Measurements from ENCODE around the gene ADD2.

Gene ADD2

DNA sequence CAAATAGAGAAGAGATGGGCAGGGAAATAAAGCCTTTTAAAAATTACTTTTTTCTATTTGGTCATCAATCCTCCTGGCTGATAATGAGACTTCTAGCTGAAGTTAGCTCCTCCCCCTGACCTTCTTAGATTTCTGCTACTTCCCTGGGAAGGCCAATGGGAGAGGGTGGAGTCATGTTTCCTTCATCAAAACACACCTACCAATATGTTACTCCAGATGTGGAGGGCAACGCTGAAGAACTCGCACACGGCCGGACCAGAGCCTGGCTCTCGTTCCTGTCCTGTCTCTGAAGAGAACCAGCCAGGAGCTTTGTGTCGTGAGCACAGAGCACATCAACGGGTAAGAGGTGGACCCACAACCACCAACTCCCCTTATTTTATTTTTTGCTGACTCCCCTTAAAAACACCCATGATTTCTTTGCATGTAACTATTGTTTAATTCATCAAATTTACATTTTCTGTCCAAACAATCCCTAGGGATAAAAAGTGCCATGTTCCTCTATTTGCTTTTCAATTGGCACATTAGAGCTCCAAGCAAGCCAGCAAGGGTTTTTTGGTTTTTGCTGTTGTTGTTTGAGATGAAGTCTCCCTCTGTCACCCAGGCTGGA lies 94.9 kb downstream of the ADD2 start:
- DNase-seq (ENCODE audit: low spot score), result no peak

DNA sequence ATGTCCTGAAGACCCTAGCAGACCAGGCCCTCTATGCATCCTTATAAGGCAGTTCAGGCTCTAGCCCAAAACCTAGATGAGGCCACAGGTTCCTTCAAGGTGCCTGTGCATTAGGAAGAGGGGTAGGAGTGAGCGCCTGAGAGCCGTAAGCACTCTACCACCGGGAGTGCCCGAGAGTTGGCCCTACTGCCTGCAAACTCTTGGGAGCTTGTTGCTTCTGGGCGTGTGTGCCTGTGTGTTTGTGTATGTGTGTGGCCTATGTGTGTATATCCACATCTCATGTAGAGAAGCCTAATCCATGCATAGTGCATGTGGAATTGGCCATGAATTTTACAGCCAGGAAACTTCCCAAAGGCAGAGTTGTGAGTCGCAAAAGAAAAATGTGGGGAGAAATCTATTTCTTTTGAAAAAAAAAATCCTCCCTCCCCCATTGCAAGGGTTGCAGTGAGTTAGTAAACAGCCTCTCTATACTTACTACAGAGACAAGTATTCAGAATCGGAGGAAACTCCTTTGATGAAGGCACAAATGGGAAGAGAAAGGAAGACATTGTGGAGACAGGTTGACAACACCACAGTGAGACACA lies 96.8 kb downstream of the ADD2 start:
- DNase-seq (ENCODE audit: low spot score), result no peak

DNA sequence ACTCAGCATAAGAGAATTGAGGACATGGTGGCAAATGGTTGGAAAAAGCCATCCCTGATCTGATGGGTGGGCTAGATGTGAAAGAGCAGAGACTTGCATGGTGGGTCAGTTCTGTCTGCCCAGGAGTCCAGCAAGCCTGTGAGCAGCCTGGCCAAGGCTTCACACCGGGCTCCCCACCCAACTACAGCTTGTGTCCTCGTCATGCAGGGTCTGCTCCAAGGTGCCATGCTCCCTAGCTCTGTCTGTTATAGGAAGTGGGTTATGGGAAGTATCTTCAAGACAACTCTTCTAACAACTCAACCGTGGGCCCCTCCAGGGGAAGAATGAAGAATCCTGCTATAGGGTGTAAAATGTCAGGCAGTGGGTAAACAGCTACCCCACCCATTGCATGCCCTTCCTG lies 97.4 kb downstream of the ADD2 start:
- DNase-seq (ENCODE audit: low spot score), result no peak

DNA sequence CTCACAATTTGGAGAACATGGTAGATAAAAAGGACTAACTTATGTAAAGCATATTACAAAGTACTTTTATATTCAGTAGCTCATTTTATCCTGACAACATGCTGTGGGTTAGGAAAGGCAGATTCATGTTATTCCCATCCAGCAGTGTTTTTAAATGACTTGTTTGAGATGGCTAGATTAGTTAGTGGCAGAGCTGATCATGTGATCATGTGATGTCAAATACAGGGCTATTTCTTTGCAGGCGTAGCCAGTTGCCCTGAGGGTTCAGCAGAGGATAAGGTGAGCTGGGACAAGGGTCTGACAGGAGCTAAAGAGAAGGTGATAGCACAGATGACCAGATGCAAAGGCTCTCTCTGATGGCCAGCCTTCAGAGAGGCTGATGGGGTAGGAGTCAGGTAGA lies 97.8 kb downstream of the ADD2 start:
- DNase-seq (ENCODE audit: low spot score), result no peak

DNA sequence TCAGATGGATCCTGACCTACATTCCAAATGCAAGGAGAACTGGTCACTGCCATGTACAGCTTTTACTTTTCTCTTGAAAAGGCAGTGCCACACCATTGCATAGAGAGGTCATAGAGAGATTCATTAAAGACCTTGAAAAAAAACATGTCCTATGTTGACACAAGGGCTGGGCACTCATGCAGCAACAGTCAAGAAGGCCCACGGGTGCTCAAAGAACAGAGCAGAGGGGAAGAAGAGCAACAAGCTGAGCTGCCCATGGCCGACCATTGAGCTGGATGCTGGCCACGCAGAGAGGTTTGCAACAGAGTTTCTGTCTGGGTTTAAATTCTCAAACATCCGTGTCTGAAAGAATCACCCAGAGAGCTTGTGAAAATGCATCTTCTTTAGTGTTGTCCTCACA lies 99.1 kb downstream of the ADD2 start:
- no peak for DNase-seq (ENCODE audit: low spot score)

DNA sequence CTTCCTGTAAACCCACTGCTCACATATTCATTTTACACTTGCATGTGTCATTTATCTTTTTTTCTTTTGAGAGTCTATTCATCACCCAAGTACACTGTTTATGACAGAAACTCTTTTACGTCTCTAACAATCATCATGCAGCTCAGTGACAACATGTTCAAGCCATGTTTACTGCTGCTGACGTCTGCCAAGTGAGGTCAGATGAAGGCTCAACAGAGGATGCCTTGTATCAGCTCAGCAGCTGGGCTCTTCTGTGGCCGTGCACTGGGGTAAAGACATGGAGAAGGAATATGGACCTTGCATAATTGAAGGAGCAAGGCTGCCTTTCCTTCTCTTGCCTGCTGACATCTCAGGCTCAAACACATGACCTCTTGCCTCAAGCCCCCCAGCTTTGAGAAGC lies 99.6 kb downstream of the ADD2 start:
- DNase-seq (ENCODE audit: low spot score), result no peak

DNA sequence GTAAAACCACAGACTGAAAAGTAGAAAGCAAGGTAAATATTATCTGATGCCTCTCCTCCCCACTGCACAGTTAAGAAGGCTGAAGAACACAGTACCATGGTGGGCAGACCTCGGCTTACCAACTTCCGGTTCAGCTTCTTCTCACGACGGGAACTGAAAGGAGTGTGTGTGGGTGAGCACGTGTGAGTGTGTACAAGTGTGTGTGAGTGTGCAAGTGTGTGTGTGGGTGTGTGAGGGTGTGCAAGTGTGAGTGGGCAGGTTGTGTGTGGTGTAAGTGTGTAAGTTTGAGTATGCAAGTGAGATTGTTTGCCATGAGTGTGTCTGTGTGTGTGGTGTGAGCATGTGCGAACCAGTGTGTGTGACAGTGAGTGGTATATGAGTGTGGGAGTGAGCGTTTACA lies 103.5 kb downstream of the ADD2 start:
- peak; percentile 17 for DNase-seq (ENCODE audit: low spot score)

DNA sequence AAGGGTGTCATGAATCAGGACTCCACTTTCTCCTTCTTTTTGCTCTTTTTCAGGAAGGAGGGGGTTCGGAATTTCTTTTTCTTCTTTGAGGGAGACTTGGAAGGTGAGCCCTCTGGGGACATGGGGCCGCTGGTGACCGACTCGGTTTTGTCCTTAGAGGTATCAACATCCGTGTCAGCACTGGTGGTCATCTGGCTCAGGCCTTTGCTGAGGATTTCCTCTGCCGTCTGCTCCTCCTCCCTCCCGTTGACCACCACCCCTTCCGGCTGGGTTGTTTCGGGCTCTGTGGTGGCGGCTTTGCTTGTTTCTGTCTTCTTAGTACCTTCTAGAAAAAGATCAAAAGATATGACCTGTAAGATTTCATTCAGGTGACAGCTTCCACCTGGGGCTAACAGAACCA lies 104.6 kb downstream of the ADD2 start:
- DNase-seq (ENCODE audit: low spot score), result no peak

DNA sequence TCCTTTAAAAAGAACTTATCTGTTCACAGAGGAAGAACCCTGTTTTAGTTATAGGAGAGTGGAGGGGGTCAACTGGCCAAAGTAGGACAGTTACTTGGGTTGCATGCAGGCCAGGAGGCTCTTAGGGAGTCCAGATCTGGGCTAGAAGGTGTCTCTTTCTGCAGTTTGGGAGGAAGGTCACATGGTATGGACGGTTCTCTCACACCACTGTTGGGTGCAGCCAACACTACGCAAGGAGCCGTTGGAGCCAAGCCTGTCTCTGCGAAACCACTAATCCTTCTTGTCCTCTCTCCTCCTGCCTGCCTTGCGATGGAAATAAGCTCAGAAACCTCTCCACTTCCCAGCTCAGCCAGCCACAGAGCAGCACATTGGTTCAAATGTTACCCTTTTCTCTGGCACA lies 108.4 kb downstream of the ADD2 start:
- DNase-seq (ENCODE audit: low spot score), result no peak

DNA sequence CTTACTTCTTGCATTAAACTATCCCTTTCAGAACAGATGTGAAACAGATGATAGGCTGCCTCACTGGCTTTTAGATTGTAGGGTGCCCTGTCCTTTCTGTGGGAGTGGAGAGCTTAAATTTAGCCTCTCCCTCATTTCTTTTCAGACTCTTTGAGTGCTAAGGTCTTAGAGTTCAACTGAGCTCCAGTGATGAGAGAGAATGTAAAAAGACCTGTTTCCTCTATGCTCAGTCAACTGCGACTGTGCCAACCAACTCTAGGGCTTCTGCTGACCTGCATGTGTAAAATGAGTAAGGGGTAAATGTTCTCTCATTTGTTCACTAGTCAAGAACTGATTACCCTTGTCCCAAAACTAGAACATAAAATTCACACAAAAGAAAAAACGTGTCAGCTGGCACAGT lies 109.5 kb downstream of the ADD2 start:
- DNase-seq (ENCODE audit: low spot score), result no peak

DNA sequence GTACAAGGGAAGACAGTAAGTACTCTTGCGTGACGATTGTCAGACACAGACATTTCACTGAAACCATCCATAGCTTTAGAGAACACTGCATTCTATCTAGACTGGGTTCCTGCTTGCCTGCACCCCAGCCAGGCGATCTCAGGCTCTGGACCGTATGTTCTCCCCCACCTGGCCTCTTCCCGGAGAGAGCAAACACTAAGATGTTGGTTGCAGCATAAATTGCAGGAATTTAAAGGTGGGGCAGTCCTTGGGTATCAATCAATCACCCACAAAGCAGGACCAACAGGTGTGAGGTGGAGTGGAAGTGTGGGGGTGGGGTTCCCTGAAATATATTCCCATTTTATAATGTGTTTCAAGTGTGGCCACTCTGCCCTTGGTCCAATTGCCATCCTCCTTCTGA lies 110.8 kb downstream of the ADD2 start:
- no peak for DNase-seq (ENCODE audit: low spot score)

DNA sequence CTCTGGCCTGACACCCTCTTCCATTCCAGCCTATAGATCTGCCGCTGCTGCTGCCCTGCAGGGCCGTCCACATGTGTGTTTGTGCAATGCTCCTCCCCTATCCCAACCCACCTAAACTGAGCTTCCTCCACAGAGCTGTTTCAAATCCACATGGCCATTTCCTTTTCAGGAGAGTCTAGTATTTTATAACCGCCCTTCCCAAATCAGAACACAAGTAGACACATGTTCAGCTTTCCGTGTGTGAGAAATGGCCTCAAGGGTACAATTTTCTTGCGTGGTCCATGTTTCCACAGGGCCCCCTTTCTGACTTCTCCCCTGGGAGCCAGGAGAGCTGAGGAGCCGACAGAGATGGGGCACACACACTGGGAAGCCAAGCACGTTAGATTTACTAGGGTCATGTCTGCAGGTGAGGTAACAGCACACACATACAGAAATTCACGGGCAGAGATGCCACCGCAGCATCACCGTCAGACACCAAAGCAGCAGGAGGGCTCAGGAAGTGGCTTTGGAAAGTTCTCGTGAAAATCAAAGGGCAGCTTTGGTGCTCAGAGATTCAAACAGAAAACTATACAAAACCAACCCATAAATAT lies 111.5 kb downstream of the ADD2 start:
- DNase-seq (ENCODE audit: low spot score), result peak; percentile 56

DNA sequence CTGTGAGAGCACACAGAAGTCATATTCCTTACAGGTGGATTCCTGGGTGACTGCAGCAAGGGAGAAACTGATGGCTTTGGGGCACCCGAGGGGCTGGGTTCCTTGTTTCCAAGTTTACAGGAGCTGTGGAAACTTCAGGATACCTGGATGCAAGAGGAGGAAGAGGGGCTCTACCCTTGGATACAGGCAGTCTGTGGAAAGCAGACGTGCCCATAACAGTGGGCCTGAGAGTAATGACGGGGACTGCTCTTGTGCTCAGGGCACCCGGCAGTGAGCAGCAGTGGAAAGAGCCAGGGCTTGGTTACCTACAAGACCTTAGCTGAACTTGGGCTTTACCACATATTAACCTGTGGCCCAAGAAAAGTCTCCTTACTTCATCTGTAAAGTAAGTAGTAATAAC lies 112.2 kb downstream of the ADD2 start:
- DNase-seq (ENCODE audit: low spot score), result no peak

DNA sequence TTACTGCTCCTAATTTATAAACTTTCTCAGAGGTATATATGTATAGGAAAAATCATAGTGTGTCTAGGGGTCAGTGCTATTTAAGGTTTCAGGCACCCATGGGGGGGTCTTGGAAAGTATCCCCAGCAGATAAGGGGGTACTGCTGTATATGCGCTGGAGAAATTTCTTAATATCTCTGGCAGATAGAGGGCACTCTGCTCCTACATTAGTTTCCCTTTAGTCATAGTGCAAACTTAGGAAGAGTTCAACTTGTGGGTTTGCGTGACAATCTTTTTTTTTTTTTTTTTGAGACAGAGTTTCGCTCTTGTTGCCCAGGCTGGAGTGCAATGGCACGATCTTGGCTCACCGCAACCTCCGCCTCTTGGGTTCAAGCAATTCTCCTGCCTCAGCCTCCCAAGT lies 112.8 kb downstream of the ADD2 start:
- peak; percentile 34 for DNase-seq (ENCODE audit: low spot score)

DNA sequence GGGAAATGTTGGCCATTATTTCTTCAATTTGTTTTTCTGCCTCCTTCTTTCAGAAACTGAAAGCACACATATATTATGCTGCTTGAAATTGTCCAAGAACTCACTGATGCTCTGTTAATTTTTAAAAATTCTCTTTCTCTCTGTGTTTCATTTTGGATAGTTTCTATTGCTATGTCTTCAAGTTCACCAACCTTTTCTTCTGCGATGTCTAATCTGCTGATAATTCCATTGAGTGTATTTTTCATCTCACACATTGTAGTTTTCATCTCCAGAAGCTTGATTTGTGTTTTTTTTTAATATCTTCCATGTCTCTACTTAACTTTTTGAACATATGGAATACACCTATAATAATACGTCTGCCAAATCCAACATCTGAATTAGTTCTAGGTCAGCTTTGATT lies 116.3 kb downstream of the ADD2 start:
- DNase-seq (ENCODE audit: low spot score), result no peak

DNA sequence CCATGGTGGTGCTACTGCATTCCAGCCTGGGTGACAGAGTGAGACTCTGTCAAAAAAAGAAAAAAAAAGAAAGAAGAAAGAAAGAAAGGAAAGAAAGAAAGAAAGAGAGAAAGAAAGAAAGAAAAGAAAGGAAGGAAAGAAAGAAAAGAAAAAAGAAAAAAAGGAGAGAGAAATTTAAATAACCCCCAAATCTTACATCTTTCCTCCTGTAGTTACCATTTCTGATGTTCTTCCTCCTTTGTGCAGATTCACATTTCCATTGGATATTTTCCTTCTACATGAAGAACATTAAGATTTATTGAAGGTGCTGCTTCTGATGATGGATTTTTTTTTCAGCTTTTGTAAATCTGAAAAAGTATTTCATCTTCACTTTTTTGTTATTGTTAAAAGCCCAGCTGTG lies 117.0 kb downstream of the ADD2 start:
- DNase-seq (ENCODE audit: low spot score), result no peak

DNA sequence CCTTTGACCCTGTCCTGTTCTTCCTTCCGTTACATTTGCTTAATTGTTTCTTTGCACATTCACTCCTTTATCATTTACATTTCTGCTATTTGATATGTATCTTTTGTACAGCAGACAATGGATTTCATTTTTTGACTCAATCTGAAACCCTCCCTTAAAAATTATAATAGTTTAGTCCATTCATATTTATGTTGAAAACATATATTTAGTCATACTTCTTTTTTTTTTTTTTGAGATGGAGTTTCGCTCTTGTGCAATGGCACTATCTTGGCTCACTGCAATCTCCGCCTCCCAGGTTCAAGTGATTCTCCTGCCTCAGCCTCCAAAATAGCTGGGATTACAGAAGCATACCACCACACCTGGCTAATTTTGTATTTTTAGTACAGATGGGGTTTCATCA lies 119.0 kb downstream of the ADD2 start:
- no peak for DNase-seq (ENCODE audit: low spot score)

DNA sequence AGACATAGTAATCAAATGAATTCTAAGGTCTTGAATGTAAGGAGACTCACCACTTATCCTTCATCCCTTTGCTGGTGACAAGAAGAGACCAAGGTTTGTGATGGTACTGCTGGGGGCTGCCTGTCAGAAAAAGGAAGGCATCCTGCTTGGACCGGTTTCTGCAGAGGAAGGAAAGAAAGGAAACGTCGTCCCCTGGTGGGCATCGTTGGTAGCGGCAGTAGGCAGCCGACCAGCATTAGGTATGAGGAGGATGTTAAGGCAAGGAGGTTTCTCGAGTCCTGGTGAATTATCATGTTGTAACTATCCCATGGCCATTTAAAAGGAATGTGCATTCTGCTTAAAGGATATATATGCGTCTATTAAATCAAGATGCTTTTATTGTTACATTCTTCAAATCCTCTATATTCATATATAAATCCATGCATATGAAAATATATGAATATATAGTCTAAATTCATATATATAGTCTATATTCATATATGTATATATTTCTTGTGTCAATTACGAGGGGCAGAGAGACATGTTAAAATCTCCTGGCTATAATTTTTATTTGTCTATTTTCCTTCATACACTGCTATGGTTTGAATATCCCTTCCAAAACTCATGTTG lies 120.0 kb downstream of the ADD2 start:
- DNase-seq (ENCODE audit: low spot score), result peak; percentile 68

DNA sequence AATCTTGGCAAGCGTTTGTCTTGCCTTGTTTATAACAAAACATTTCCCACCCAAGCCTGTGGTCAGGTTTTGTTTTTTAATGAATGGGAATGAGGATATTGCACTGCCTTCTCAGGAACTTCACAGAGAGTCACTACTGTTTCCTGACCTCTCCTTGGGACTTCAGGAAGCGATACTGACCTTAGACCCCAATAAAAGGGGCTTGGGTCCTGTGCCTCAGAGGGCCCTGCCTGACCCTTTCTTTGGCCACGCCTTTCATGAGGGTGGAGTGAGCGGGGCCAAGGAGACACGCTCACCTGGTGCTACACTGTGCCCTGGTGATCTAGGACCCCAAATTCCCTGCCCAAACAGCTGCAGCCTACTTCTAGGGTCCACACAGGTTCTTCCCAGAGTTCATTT lies 121.6 kb downstream of the ADD2 start:
- DNase-seq (ENCODE audit: low spot score), result no peak

DNA sequence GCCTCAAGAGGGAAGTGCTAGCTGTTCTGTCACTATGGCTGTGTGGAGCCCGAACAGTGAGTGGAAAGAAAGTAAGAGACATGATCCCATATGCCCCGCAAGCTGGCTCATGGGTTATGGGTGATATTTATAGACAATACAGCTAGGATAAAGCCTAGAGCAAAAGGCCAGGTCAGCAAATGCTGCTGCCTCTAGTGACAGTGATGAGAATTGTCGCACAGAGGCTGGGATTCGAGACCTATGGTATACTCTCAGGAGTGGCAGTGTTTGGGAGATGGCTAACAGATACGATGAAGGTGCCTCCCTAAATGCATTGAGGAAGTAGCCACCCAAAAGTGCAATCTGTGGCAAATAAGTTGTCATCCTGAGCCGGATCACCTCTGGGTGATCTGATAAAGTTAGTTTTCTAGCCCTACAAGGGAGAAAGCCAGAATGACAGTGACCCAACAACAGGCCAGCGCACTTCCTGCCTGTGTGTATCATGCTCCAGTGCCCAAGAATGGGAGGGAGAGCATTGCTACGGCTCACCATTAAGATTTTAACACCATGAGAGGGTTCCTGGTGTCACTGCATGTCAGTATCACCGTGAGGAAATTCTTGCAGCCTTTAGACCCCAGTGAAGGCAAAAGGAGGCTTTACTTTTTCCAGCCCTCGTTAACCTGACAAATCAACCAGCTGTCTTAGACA lies 122.1 kb downstream of the ADD2 start:
- no peak for DNase-seq (ENCODE audit: low spot score)

DNA sequence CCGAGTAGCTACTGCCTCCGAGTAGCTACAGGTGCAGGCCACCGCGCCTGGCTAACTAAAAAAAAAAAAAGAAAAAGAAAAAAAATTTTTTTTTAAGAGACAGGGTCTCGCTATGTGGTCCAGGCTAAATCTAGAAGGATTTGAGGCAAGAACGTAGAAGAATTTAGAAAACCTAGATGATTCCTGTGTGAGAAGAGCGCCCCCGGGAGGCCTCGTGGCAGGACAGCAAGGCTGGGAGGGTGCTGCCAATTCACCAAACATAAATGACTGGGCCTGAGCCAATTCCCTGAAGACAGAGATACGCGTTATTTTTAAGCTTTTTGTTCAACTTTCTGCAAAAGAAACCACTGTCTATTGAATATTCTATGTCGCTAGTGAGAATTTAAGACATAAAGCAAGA lies 124.3 kb downstream of the ADD2 start:
- DNase-seq (ENCODE audit: low spot score), result peak; percentile 14

DNA sequence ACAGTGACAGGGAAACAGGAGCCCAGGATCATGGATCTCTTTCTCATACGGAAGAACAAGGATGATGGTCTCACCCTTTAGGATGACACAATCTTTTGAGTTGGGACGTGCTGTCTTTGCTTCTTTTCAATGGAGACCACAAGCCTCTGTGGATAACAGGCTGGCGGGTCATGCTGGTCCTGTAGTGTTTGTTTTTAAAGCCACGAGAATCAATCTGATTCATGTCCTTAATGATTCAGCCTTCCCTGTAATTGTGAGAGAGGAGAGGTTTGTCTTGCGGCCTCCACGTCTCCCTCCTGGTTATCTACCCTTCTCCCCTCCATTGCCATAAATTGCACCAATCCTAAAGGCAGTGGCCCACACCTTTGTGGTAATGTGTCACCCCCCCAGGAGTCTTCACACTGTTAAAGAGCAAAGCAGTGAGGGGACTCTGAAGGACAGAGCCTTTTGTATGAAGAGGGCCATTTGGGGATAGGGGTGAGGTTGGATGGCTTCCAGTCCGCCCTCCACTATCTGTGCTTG lies 126.7 kb downstream of the ADD2 start:
- DNase-seq (ENCODE audit: low spot score), result no peak
